GM12891 (cell line): ENCODE results near the gene SEBOX.

ENCODE experiments used
- POLR2A ChIP-seq: IDR thresholded peaks from 2 replicates; pipeline ENCODE4 v1.6.1; 2011; ENCODE audit warnings: low read depth, low read length, control low read depth
- POLR2AphosphoS5 ChIP-seq: IDR thresholded peaks from 2 replicates; pipeline ENCODE4 v1.6.1; 2011; ENCODE audit warnings: low read depth, low read length, control low read depth

GRCh38 chr17:28372945-28373274, 7.9 kb upstream of the SEBOX start:
- TF ChIP-seq POLR2A (no peak), POLR2AphosphoS5 (no peak)
